Measurements from ENCODE around the gene RASAL2.
"Not testable (repeated sequence)": the region's sequence is repeated elsewhere in the genome, so short reads cannot be mapped to it uniquely, and the experiment has no call there.

Gene RASAL2

DNA sequence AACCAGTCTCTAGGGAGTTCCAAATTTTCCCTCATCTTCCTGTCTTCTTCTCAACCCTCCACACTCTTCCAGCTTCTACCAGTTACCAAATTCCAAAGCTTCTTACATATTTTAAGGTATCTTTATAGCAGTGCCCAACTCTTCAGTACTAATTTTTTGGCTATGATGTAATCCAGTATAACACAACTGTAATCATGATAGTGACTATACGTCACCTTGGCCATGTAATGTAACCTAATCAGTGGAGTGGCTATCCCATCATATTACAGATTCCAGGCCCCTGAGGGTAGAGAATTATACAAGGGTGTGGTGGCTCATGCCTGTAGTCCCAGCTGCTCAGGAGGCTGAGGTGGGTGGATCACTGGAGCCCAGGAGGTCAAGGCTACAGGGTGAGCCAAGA is 259.6 kb downstream of the RASAL2 start:
- no peak for DNase-seq

DNA sequence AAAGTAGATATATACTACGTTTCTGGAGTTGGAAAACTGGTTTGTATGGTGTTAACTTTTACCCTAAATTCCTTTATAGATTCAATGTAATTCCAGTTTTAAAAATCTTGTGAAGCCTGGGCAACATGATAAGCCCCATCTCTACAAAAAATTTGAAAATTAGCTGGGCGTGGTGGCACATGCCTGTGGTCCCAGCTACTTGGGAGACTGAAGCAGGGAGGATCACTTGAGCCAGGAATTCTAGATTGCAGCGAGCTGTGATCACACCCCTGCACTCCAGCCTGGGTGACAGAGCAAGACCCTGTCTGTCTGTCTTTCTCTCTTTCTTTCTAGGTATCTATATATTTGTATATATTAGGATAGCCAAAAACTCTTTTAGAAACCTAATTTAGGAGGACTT is 260.9 kb downstream of the RASAL2 start:
- no peak for DNase-seq

DNA sequence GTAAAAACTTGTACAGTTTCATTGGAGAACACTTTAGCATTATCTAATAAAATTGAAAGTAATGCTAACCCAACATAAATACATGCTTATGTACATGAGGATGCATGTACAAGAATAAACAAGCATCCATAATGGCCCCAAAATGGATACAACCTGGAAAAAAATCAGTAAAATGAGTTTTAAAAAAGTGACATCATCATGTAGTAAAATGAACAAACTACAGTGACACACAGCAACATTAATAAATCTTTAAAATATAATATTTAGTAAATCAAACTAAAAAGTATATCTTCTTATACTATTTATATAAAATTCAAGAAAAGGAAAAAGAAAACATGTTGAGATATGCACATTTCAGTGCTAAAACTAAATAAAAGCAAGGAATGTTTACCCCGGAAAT is 262.4 kb downstream of the RASAL2 start:
- DNase-seq = no peak

DNA sequence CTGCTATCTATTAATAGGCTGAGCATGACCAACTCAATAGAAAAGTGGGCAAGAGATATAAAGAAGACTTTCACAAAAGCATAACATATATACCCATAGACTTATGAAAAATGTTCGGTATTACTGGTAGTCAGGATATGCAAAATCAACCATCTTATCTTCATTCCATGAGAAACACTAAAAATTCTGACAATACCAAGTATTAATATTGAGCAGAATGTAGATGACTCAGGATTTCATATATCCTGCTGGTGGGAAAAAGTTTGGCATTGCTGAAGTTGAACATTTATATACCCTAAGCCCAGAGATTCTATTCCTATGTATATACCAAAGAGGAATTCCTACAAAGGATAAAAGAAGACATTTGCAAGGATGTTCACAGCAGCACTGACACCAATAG is 264.6 kb downstream of the RASAL2 start:
- no peak for DNase-seq

DNA sequence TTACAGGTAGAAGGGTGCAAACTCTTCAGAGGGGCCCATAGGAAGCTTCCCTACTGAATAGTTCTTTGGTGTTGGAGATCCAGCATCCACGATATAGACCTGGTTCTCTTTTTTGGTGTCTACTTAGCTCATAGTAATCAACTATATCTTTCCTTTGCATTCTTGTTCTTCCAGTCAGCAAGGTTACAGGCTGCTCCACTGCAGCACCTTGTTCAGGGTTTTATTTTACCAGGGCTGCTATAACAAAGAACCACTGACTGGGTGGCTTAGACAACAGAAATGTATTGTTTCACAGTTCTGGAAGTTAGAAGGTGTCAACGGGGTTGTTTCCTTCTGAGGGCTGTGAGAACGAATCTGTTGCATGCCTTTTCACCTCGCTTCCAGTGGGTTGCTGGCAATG is 266.5 kb downstream of the RASAL2 start:
- DNase-seq = no peak

DNA sequence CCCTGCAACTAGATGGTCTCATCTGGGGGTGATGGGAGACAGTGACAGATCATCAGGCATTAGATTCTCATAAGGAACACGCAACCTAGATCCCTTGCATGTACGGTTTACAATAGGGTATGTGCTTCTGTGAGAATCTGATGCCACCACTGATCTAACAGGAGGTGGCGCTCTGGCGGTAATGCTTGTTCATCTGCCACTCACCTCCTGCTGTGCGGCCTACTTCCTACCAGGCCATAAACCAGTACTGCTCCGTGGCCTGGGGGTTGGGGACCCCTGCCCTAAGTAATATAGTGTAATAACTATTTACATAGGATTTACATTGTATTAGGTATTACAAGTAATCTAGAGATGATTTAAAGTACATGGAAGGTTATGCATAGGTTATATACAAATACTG is 267.9 kb downstream of the RASAL2 start:
- DNase-seq = no peak

DNA sequence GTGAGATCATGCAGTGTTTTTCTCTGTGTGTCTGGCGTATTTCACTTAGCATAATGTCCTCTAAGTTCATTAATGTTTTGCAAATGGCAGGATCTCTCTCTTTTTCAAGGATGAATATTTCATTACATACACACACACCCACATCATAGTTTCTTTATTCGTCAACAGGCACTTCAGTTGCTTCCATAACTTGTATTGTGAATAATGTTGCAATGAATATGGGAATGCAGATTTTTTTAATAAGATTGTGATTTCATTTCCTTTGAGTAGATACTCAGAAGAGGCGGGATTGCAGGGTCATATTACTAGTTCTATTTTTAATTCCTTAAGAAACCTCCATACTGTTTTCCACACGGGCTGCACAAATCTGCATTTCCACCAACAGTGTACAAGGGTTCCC is 268.8 kb downstream of the RASAL2 start:
- no peak for DNase-seq

DNA sequence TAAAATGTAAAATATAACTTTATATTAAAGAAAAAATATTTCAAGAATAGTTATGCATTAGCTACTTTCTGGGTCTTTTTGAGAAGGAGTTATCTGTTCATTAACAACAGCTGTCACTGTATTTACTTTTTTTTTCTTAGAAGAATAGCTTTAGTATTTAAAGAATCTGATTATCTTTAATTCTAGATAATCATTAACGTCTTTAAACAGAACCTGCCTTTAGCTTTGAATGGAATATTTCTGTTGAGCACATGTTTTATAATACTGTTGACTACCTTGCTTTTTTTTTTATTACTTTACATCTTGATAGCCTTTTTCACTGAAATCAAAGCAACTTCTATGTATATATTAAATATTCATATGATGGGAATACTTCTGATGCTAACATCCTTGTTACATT is 270.9 kb downstream of the RASAL2 start:
- no peak for DNase-seq

DNA sequence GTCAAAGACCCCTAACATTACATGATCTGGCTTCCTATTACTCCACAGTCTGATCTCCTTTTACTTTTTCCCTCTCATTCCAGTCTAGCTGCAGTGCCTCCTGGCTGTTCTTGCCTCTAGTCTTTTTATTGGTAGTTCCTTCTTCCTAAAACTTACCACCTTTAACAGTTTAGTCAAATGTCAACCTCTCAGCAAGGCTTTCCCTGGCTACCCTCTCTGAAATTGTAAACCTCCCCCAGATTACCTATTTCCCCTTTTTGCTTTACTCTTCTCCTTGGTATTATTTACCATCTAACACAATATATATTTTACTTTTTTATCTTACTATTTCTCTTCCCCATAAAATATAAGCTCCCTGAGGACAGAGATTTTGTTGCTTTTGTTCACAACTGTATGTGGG is 273.2 kb downstream of the RASAL2 start:
- no peak for DNase-seq

DNA sequence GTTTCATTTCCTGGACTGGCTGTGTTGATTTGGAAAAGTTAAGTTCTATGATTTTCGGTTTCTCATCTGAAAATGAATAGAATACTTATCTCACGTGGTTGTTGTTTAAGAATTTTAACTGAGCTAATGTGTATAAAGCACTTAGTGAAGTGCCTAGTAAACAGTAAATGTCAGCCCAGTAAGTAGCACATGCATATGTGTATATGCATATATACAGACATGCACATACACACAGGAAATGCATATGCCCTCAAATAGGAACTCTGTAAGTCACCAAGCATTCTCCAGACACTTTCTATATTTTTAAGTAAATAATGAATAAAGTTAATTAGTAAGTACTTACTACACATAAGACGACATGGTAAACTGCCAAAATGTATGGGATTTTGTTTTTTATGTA is 274.3 kb downstream of the RASAL2 start:
- DNase-seq = no peak

DNA sequence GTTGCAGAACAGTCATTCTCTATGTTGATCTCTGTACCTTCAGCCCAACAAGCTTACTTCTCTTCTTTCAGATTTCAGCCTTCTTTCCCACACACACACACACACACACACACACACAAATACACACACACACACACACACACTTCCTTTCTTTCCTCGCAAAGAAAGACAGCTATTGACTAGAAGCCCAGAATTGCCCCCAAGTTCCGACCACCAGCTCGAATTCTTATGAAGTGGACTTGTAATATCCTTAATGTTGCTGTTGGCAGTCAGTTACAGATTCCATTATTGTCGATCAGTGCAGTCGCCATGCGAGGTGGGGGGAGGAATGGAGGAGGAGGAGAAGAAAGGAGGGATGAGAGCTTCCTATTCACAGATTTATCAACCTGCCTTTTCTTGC is 277.3 kb downstream of the RASAL2 start:
- no peak for DNase-seq

DNA sequence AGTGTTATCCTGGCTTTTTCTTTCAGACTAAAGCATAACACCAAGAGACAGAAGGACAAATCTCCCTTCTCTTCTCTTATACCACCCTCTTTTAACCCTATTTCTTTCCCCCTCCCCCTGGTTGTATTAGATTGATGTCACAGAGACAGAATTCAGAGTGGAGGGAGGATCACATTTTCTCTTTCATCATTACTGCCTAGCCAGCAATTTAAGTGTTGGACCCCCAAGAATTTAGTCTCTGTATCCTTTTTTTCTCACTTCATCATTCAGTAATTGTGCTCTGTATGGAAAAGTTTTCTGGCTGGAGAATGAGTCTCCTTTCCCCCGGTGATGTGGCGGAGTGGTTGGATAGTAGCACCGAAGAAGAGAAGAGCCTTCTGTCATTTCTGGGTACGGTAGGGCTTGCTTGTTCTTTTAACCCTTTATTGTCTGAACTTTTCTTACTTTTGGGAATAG is 278.1 kb downstream of the RASAL2 start:
- no peak for DNase-seq

DNA sequence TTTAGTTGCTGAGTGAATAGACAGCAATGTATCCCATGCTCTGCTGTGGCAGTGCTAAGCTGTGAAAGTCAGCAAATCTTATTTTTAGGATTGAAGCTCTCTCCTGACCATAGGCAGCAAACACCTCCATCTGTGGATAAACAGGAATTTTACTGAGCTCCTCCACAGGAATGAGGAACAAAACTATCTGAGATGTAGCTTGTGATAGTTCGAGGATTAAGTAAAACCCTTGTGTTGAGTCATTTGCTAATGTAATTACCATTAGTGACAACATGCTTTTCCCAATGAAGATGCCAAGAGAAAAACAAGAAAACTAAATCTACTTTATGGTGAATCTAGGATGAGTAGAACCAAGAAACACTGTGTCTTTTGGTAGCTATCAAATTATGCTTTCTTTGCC is 280.1 kb downstream of the RASAL2 start:
- DNase-seq = no peak

DNA sequence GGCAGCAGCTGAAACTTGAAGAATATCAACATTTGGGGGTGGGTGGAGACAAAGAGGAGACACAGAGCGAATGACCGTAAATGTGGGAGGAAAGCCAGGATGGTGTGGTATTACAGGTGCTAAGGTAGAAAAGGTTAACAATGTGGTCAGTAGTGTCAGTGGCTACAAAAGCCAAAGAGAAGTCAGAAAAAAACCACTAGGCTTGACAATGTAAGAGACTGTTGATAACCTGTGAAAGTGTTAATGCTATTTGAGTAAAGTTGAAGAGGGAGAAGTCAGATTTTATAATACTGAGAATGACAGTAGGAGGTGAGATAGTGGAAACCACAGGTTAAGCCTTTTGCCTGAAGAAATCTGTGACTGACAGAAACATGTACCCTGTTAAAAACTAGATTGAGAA is 282.1 kb downstream of the RASAL2 start:
- no peak for DNase-seq

DNA sequence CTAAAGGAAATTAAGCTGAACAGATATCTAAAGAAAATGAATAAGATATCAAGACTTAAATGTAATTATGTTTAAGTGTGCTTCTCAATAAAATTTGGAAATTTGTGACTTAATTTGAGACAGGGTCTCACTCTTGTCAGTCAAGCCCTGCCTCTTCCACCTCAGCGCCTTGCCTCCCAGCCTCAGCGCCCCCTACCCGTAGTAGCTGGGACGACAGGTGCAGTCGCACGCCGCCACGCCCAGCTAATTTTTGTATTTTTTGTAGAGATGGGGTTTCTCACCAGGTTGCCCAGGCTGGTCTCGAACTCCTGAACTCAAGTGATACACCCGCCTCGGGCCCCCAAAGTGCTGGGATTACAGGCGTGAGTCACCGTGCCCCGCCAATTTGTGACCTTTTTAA is 285.9 kb downstream of the RASAL2 start:
- DNase-seq = peak; percentile 5

DNA sequence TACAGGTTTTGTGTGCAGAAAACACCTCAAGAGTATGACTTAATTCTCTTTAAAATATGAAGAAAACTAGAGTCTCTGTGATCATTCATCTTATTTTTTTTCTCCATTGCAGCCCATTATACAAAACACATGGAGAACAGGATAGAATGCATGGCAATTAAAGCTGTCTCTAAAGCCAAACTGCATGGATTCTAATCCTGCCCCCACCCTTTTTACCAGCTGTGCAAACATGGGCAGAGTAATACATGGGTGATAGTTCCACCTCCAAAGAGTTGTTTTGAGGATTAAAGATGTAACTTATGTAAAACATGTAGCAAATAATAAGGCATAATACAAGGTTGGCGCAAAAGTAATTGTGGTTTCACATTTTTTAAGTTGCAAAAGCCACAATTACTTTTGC is 288.5 kb downstream of the RASAL2 start:
- no peak for DNase-seq

DNA sequence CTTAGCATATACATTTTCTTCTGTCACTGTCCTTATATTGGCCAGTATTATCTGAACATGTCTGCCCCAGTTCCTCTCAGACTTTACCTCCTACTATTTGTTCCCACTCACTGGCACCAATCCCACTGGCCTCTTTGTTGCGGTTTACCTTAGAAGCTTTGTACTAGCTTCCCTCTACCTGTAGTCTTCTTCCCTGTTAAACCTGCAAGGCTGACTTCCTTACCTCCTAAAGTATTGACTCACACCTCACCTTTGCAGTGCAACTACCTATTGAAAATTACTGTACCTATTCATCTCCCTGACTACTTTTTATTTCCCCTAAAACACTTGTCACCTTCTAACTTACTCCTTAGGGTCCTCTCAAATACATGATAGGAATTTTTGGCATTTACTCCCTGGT is 291.8 kb downstream of the RASAL2 start:
- no peak for DNase-seq

DNA sequence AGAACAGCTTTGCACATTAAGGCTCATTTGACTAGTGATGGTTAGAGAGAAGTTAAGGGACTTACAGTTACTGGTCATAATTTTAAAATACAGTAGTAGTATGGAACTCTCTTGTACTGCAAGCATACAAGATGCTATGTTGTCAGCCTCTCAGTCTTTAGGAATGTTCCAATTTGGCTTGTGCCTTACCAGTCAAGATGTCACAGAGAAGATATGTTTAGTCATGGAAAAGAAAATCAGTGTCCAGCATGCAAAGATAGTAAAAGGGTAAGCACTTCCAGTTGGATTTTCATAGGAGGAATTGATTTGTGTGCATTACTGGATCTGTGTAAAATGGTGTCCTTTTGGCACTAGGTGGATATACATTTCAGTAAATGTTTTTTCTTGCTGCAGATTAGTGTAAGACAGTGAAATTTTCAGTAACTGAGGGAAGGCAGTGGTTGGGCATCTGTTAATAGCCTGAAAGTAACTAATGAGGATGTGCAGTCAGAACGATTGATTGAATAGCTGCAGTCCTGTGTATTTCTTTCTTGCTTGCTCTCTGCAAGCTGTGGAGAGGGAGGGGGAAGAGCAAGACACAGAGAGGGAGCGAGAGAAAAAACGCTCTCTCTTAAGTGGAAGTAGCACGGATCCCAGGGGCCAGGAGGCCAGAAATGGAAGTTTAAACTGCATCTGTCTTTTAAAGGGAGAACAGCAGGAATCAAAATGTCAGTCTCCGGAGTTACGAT is 294.7 kb downstream of the RASAL2 start:
- DNase-seq = no peak

DNA sequence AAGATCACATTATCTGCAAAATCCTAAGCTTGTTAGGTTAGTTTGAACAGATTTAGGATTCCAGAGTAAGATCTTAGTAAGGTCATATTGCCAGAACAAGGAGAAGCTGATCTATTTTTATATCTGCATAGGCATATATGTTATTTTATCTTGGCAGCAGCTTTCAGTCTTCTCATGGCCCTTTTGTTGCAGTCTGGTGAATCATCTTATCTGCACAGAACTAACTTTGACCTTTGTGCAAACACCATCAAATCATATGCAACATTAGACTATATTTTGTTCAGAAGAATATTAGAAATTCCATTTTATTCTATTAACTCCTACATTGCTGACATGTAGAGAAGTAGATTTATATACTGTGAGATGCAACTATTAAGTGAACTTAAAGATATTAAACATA is 295.5 kb downstream of the RASAL2 start:
- no peak for DNase-seq

DNA sequence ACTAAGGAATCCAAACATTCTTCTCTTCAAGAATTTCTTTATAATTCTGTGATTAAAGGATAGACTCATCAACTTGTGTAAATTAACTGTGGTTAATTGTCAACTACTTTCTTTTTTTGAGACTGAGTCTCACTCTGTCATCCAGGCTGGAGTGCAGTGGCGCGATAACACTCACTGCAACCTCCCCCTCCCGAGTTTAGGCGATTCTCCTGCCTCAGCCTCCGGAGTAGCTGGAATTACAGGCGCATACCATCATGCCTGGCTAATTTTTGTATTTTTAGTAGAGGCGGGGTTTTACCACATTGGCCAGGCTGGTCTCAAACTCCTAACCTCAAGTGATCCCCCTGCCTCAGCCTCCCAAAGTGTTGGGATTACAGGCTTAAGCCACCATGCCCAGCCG is 296.4 kb downstream of the RASAL2 start:
- DNase-seq = not testable (repeated sequence)

DNA sequence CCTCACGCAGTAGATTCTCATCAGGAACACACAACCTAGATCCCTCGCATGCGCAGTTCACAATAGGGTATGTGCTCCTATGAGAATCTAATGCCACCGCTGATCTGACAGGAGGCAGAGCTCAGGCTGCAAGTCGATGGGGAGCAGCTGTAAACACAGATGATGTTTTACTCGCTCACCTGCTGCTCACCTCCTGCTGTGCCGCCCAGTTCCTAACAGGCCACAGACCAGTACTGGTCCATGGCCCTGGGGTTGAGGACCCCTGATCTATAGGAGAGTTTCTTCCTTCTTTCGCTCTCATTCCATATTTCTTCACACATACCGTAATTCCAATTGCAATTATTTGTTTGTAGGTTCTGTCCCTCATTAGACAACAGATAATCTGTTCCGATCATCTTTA is 299.5 kb downstream of the RASAL2 start:
- DNase-seq = no peak

DNA sequence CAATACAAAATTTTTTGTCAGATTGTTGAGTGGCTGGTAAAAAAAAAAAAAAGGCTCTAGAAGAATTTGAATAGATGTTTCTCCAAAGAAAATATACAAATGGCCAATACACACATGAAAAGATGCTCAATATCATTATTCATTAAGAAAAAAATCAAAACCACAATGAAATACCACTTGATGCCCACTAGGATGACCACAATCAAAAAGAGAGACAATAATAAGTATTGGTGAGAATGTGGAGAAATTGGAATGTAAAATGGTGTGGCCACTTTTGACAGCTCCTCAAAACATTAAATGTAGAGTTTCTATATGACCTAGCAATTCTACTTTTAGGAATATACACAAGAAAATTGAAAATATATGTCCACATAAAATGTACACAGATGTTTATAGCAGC is 302.9 kb downstream of the RASAL2 start:
- no peak for DNase-seq

DNA sequence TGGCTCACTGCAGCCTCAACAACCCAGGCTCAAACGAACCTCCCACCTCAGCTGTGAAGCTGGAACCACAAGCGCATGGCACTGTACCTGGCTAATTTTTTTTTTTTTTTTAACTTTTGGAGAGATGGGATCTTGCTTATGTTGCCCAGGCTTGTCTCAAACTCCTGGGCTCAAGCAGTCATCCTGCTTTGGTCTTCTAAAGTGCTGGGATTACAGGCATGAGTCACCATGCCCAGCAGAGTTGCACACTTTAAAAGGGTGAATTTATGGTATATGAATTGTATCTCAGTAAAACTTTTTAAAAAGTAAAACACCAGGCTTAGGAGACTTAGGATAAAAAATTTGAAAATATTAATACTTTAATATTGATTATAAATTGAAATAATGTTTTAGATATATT is 303.8 kb downstream of the RASAL2 start:
- no peak for DNase-seq

DNA sequence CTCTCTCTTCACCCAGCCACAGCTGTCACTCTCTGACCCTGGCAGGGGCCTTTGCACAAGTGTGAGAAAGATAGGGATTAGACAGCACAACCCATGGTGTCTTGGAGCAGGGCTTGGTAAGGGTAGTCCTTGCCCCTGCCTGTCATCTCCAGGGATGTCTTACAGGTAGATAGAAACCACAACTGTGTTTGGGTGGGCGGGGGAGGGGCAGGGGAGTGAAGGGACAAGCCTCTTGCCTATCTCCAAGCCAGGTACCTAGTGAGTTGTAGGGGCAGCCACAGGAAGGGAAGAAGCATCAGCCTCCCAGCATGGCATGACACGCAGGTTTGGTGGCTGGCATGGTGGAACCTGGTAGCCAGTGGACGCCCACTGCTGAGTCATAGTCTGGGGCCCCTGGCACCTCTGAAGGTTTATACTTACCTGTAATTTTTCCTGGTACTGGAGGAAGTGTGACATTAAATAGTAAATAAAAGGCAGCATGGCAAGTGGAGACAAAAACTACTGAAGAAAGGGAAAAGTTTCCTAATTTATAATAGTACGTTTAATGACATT is 305.3 kb downstream of the RASAL2 start:
- DNase-seq = no peak

DNA sequence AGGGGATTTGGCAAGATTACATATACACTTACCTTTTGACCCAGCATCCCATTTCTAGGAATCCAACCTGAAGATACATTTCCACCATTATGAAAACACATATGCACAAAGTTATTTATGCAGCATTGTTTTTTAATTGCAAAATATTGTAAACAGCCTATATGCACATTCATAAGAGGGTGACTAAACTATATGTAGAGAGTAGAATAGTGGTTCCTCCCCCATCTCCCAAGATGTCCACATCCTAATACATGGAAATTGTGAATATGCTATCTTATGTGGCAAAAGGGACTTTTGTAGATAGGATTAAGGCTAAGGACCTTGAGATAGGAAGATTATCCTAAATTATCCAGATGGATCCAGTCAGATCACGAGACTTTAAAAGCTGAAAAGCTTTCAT is 311.2 kb downstream of the RASAL2 start:
- DNase-seq = no peak
